ENCODE data around the gene APPBP2. TPM values are rescaled to one million over a fixed set of nuclear protein-coding genes. Genes with fewer than 3 reads are reported as not detected.
"Not testable (repeated sequence)": the region's sequence is repeated elsewhere in the genome, so short reads cannot be mapped to it uniquely, and the experiment has no call there.

The APPBP2 gene
- polyA plus RNA-seq, 4 donors = 45.5 to 57.8 (median 55.8) TPM

DNA sequence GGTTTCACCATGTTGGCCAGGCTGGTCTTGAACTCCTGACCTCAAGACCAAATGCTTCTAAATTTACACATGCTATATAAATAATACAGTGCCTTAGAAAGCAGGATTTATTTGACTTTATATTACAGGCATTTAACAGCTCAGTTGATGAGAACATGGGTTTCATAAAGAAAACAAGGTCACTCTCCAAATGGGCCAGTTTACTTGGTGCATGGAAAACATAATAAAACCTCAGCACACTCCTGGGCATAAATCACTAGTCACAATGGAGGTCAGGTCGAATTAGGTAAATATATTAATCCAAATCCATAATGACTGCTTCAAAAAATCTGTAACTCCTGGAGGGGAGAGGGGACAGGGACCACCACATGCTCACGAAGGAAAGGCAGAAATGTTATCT, 24.5 kb downstream of the APPBP2 start:
- DNase-seq (ENCODE audit: low read depth in 4 of 4, low spot score in 3 of 4) = no peak

DNA sequence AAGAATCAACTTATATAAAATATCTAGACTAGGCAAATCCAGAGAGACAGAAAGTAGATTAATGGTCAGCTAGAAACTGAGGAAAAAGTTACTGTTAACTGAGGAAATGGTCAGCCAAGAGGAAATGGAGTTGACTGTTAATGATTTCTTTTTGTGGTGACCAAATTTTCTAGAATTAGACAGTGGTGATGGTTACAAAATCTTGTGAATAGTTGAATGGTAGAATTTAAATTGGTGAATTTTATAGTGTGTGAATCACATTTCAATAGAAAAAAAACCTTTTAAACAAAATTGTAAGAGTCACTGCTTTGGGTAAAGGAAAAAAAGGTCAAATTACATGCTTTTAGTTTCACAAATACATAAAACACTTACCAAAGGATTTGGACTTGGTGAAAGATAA, 30.0 kb downstream of the APPBP2 start:
- no peak for DNase-seq (ENCODE audit: low read depth in 4 of 4, low spot score in 3 of 4)

DNA sequence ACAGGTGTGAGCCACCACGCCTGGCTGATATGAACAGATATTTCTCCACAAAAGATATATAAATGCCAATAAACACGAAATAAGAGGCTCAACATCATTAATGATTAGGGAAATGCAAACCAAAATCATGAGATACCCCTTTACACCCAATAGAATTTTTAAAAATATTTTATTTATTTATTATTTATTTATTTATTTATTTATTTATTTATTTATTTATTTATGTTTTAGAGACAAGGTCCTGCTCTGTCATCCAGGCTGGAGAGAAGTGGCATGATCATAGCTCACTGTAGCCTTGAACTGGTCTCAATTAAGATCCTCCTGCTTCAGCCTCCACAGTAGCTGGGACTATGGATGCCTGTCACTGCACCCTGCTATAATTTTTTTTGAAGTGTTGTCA, 30.8 kb downstream of the APPBP2 start:
- DNase-seq (ENCODE audit: low read depth in 4 of 4, low spot score in 3 of 4) = no peak

- DNase-seq (ENCODE audit: low read depth in 4 of 4, low spot score in 3 of 4) = no peak
Observed at GRCh38 chr17:60493847-60494321, 32.2 kb downstream of the APPBP2 start.

DNA sequence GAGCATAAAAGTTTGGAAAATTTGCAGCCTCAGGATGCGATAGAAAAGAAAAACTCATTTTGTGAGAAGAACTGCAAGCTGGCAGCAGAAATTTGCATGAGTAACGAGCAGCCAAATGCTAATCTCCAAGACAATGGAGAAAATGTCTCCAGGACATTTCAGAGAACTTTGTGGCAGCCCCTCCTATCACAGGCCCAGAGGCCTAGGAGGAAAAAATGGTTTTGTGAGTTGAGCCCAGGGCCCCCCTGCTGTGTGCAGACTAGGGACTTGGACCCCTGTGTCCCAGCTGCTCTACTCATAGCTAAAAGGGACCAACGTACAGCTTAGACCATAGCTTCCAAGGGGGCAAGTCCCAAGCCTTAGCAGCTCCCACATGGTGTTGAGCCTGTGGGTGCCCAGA, 34.3 kb downstream of the APPBP2 start:
- DNase-seq (ENCODE audit: low read depth in 4 of 4, low spot score in 3 of 4) = no peak

DNA sequence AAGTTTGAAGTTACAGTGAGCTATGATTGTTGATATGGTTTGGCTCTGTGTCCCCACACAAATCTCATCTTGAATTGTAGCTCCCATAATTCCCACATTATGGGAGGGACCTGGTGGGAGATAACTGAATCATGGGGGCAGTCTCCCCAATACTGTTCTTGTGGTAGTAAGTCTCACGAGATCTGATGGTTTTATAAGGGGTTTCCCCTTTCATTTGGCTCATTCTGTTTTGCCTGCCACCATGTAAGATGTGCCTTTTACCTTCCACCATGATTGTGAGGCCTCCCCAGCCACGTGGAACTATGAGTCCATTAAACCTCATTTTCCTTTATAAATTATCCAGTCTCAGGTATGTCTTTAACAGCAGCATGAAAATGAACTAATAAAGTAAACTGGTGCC, 35.4 kb downstream of the APPBP2 start:
- not testable (repeated sequence) for DNase-seq (ENCODE audit: low read depth in 4 of 4, low spot score in 3 of 4)

- DNase-seq (ENCODE audit: low read depth in 4 of 4, low spot score in 3 of 4) = no peak
Observed at GRCh38 chr17:60481604-60482003, 44.4 kb downstream of the APPBP2 start.

DNA sequence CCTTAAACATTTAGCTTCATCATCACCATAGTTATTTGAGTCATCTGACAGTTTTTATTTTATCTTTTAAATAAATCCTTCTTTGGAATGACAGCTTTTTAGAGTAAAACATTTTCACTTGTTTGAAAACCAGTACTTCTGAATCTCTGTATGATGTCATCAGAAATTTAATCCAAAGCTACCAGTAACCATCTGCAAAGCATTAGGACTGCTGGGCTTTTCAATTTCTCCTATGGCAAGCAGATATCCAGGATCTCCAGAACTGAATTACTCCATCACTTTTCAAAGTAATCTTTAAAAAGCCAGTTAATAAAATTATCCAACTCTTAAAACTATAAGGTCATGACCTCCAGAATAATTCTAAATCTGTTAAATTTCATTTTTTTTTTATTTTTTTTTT, 52.3 kb downstream of the APPBP2 start:
- no peak for DNase-seq (ENCODE audit: low read depth in 4 of 4, low spot score in 3 of 4)

- no peak for DNase-seq (ENCODE audit: low read depth in 4 of 4, low spot score in 3 of 4)
Observed at GRCh38 chr17:60472449-60472848, 53.6 kb downstream of the APPBP2 start.

GRCh38 chr17:60471451-60471850, 54.6 kb downstream of the APPBP2 start:
- DNase-seq (ENCODE audit: low read depth in 4 of 4, low spot score in 3 of 4) = no peak

DNA sequence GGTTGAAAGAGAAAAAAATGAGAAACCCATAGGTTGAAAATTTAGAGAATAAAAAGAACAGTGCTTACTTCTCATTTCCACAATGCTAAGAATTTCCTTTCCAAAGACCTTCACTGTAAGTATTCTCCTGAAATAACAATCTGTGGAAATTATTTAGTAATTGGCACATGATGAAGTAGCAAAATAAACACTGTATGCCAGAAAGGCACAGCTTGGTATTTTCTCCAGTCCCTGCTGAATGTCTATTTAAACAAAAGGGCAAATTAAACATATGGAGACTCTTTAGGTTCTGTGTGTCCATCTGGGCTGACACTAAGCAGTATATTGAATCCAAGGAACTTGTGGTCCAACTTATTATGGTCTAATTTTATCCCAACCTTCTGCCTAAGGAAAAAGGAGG, 57.7 kb downstream of the APPBP2 start:
- DNase-seq (ENCODE audit: low read depth in 4 of 4, low spot score in 3 of 4) = no peak

- DNase-seq (ENCODE audit: low read depth in 4 of 4, low spot score in 3 of 4) = no peak
Observed at GRCh38 chr17:60464343-60464742, 61.7 kb downstream of the APPBP2 start.

DNA sequence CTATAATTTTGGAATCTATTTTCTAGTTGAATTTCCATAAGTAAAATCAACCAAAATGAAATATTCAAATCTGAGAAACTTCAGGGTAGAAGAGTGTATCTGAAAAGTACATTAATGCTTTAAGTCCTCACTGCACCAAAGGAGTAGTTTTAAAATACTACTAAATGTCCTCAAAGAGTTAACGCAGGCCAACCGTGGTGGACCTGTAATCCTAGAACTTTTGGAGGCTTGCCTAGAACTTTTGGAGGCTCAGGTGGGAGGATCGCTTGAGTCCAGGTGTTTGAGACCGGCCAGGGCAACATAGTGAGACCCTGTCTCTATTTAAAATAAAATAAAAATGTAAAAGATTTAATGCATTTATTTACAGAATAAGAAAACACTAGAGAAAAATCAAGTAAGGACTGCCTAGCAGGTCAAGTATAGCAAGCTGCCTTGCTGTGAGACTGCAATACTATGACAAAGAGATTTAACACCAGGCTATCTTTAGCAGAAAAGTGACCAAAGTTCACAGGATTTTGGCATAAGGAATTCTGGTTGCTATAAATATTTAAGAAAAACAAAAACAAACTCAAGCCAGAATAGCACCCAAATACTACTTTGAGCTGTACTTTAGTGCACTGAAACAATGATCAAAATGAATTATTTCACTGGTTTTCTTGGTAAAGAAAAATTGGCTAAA, 62.7 kb downstream of the APPBP2 start:
- DNase-seq (ENCODE audit: low read depth in 4 of 4, low spot score in 3 of 4) = peak in 2 of 4 donors; percentile 25 to 36

DNA sequence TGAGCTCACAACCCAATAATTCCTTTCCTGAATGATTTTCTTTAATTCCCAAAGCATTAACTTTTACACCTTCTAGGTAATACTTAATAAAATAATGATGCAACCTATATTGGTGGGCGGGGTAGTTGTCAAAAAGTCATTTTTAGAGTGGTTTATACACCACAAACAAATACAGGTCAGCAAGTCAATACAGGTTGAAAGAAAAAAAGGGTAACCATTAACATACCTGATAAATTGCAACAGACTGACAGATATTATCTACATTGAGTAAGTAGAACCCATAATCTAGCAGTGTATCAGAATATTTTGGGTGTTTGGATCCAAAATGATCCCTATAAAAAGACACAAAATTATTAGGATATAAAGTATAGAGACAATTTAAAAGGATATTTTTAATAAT, 64.5 kb downstream of the APPBP2 start:
- no peak for DNase-seq (ENCODE audit: low read depth in 4 of 4, low spot score in 3 of 4)

DNA sequence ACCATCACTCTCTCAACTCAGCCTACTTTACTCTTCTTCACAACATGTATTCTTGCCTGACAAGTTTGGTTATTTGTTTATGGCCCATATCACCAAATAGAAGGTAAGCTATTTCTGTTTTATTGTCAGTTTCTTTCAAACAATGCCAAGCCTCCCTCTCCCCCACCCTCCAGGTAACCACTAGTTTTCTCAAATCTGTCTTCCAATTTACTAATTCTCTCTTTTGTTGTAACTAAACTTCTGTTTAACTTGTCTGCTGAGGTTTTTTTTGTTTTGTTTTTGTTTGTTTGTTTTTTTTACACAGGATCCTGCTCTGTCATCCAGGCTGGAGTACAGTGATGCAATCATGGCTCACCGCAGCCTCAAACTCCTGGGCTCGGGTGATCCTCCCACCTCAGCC, 68.9 kb downstream of the APPBP2 start:
- DNase-seq (ENCODE audit: low read depth in 4 of 4, low spot score in 3 of 4) = no peak

- DNase-seq (ENCODE audit: low read depth in 4 of 4, low spot score in 3 of 4) = no peak
Observed at GRCh38 chr17:60455378-60455777, 70.7 kb downstream of the APPBP2 start.

GRCh38 chr17:60451965-60452364, 74.1 kb downstream of the APPBP2 start:
- no peak for DNase-seq (ENCODE audit: low read depth in 4 of 4, low spot score in 3 of 4)

DNA sequence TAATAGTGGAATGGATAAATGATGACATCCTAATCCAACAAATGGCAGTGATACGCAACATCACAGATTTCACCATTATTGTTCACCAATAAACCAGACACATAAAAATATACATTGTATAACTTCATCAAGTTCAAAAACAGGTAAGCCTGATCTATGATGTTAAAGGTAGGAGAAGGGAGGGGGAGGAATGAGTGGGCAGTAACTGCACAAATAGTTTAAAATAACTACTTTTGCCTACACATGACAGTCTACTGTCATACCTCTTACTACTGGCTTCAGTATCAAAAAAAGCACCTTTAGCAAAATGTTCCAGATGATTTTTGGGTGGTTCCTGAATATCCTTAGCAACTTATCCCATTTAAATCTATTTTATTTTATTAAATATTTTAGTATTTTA, 75.0 kb downstream of the APPBP2 start:
- no peak for DNase-seq (ENCODE audit: low read depth in 4 of 4, low spot score in 3 of 4)

GRCh38 chr17:60447375-60447774, 78.7 kb downstream of the APPBP2 start:
- no peak for DNase-seq (ENCODE audit: low read depth in 4 of 4, low spot score in 3 of 4)

DNA sequence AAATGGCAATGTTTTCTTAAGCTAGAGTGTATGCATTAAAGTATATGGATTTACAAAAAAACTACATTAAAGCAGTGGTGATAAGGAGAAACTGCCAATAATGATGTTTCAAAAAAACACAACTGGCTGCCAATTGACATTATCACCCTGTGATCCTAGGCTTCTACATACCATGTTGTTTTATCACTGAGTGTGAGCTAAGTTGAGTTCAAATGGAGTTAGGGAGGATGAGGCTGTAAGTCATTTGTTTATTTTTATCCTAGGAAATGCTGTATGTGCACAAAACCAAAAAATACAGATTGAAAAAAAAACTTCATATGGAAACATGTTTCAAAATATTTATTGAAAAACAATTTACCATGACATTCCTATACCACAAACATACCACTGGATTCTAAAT, 80.9 kb downstream of the APPBP2 start:
- DNase-seq (ENCODE audit: low read depth in 4 of 4, low spot score in 3 of 4) = no peak

- DNase-seq (ENCODE audit: low read depth in 4 of 4, low spot score in 3 of 4) = no peak
Observed at GRCh38 chr17:60443713-60444112, 82.3 kb downstream of the APPBP2 start.

DNA sequence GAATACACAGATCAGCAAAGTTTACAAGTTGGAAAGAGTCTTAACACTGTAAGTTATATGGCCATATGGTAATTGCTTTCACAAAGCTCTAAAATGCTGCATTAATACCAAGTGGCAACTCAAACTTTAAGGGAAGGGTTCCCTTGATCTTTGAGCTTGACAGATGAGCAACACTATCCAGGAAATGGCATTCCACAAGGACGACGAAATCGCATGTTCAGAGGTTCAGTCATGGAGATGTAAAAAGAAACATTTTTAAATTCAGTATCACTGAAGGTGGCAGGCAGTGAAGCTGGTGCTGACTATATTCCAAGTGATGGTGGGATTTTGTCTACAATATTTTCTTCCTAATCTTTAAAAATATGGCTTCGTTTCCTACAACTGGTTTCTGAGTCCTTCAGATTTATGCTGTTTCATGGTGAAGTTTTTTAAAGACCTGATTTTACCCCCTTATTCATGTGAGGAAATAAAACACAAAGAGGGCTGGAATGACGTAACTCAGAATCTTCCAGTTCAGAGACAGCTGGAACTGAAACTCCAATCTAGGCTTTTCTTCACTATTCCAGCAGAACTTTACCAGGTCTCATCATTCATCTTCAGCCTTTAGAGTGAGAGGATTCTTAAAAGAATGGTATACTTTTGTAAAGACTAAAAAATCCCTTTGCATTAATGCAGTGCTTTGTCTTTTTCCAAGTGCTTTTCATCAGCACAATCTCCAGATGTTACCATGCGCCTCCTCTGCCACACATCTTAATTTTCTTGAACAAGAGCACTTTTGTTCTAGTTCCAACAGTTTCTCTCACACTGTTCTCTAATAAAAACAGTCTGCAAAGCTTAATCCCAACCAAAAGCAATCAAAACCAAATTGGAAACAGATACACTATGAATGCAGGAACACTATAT, 83.5 kb downstream of the APPBP2 start:
- no peak for DNase-seq (ENCODE audit: low read depth in 4 of 4, low spot score in 3 of 4)
